ENCODE results near the gene SPG11.

DNA sequence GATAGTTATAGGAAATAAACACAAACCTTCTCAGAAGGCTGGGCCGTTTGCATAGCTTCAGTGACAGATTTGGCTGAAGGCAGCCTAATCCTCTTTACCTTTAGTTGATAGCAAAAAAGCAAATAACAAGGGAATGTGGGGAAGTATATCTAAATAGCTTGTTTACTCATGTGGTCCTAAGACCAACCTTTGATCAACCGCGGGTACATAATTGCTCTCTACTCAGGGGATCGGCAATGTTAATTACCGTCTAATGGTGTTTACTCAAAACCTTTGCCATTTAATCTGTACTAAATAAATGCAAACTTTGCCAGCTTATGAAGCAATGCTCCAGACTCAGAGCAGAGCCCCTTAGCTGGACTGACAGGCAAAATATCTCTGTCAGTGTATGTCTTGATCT, 74.9 kb downstream of the SPG11 start:
- TF ChIP-seq, protein P1, sequence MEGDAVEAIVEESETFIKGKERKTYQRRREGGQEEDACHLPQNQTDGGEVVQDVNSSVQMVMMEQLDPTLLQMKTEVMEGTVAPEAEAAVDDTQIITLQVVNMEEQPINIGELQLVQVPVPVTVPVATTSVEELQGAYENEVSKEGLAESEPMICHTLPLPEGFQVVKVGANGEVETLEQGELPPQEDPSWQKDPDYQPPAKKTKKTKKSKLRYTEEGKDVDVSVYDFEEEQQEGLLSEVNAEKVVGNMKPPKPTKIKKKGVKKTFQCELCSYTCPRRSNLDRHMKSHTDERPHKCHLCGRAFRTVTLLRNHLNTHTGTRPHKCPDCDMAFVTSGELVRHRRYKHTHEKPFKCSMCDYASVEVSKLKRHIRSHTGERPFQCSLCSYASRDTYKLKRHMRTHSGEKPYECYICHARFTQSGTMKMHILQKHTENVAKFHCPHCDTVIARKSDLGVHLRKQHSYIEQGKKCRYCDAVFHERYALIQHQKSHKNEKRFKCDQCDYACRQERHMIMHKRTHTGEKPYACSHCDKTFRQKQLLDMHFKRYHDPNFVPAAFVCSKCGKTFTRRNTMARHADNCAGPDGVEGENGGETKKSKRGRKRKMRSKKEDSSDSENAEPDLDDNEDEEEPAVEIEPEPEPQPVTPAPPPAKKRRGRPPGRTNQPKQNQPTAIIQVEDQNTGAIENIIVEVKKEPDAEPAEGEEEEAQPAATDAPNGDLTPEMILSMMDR (IDR thresholded peaks at IDR 0.05): no peak
- no peak for TF ChIP-seq EP300 (IDR thresholded peaks at IDR 0.05)
